Activated CD8-positive, alpha-beta memory T cell treated with anti-CD3 and anti-CD28 coated beads, Interleukin-2, amount 50 U/mL, for 1 hour (primary cell): ENCODE results near the gene ALDH18A1.

Experiments used
- DNase-seq: peaks from one replicate; pipeline ENCODE4 v3.0.0-alpha.2; 2020; ENCODE audit errors: extremely low read depth

ALDH18A1 gene

GRCh38 chr10:95579292-95579691, 77.2 kb downstream of the ALDH18A1 start:
- no peak for DNase-seq

- no peak for DNase-seq
Measured at GRCh38 chr10:95578619-95579018, 77.9 kb downstream of the ALDH18A1 start.

- no peak for DNase-seq
Measured at GRCh38 chr10:95574649-95575365, 81.7 kb downstream of the ALDH18A1 start.

- no peak for DNase-seq
Measured at GRCh38 chr10:95573964-95574604, 82.4 kb downstream of the ALDH18A1 start.

GRCh38 chr10:95573527-95573926, 83.0 kb downstream of the ALDH18A1 start:
- no peak for DNase-seq

- no peak for DNase-seq
Measured at GRCh38 chr10:95572131-95572820, 84.2 kb downstream of the ALDH18A1 start.

- no peak for DNase-seq
Measured at GRCh38 chr10:95571390-95571789, 85.1 kb downstream of the ALDH18A1 start.

- no peak for DNase-seq
Measured at GRCh38 chr10:95569368-95569767, 87.1 kb downstream of the ALDH18A1 start.

GRCh38 chr10:95567903-95568630, 88.4 kb downstream of the ALDH18A1 start:
- DNase-seq, result no peak

GRCh38 chr10:95566136-95566535, 90.4 kb downstream of the ALDH18A1 start:
- DNase-seq, result no peak

- no peak for DNase-seq
Measured at GRCh38 chr10:95565336-95565735, 91.2 kb downstream of the ALDH18A1 start.

- no peak for DNase-seq
Measured at GRCh38 chr10:95564291-95564690, 92.2 kb downstream of the ALDH18A1 start.

GRCh38 chr10:95562341-95562965, 94.1 kb downstream of the ALDH18A1 start:
- no peak for DNase-seq

GRCh38 chr10:95561864-95562177, 94.7 kb downstream of the ALDH18A1 start:
- DNase-seq, result no peak

GRCh38 chr10:95561177-95561863, 95.2 kb downstream of the ALDH18A1 start, which contains the start of gene SORBS1:
Gene SORBS1 (minus strand): TSS chr10:95561371. CDS start chr10:95441135, 120,236 bp downstream.
- peak; percentile 49 for DNase-seq

GRCh38 chr10:95560278-95561176, 96.0 kb downstream of the ALDH18A1 start:
- DNase-seq, result peak; percentile 12

GRCh38 chr10:95559896-95560277, 96.6 kb downstream of the ALDH18A1 start:
- no peak for DNase-seq

GRCh38 chr10:95559471-95559870, 97.0 kb downstream of the ALDH18A1 start:
- no peak for DNase-seq

GRCh38 chr10:95558593-95559320, 97.8 kb downstream of the ALDH18A1 start:
- no peak for DNase-seq
